HG03066 (cell line): ENCODE data around the gene POLQ.
A peak's percentile ranks its signal among the peaks of the same experiment; 100 is the strongest.
"Not testable (repeated sequence)": the region's sequence is repeated elsewhere in the genome, so short reads cannot be mapped to it uniquely, and the experiment has no call there.

ENCODE experiments used
- ATAC-seq: cut with Tn5 transposase; IDR thresholded peaks from one replicate; pipeline ENCODE4 v1.9.1; 2021; ENCODE audit warnings: low read depth; ENCODE audit not compliant: unreplicated experiment

POLQ gene

DNA sequence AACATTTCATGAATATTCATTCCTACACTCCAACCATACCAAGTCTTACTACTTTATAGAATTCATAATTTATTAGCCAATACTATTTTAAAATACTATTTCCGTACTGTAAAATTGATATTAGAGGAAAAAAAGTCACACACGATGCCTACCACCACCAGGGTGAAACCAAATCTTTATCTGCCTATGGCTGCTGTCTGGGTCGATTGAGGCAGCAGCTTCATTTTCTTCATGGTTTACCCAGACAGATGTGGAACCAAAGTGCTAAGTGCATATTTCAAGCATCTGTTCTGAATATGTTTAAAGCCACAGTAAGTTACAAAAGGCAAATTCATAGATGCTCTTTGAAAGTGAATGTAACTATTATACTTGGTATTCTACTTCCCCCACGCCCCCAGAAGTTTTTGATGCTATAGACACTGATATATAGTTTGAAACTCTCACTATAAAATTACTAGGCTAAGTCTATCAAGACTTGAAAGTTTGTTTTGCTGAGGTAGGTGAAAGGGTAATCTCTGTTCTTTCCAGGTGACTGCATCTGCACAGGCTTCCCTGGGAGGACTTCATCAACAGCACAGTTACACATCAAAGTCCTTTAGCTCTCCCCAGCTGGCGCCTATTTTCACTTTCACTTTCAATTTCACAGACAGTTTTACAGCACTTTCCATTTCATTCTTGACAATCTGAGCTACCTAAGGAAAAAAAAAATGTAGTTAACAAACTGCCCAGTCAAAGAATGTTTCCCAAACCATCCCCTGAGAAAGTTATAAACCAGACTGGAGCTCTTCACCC, 113.9 kb downstream of the POLQ start:
- peak; percentile 89 for ATAC-seq

DNA sequence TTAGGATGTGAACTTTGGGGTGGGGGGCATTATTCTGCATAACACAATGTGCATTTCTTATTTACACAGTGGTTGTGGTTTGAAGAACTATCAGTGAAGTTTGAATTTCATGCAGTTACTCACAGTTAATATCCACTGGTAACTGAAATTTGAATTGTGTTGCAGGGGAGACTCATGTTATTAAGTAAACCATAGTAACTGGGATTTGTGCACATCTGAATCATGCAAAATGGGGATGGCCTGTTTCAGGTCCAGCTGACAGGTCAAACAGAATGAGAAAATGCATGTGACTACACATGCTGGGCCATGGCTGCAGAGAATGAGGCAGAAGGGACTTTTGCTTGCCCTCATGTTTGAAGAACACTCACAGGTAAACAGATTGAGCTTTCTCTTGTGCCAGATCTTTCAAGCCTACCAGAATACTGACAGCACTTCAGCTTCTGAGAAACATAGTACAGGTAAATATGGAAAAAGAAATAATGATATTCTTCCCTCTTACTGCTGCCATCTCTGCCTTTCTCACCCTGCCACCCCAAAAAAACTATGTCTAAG, 115.0 kb downstream of the POLQ start:
- no peak for ATAC-seq

DNA sequence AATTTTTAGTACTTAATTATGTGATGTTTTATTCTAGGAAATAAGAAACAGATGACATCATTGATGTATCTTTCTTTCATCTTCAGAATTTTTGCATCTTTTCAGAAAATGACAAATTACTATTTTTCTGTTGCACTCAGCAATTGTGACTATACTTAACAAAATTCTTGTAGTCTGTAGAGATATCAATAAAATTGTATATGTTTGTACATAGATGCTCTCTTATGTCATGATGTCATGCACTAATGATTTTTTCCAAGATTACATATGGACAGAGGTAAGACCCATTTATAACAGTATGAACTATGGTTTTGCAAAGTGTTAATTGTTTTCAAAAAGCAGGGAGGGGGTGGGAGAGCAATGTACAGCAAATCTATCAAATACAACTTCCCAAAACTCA, 121.2 kb downstream of the POLQ start:
- ATAC-seq = no peak

DNA sequence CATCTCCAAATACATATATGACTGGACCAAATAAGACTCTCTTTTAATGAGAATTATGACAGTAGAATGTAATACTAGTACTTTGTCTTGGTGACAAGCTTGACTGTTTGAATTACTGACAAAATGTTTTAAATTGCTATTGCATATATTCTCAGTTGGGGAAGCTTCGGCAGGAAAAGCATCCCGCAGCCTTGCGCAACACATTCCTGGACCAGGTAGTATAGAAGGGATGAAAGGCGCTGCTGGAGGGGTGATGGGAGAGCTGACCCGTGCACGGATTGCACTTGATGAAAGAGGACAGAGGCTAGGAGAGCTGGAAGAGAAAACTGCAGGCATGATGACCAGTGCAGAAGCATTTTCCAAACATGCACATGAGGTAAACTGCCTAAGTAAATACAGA, 127.6 kb downstream of the POLQ start:
- ATAC-seq = no peak

DNA sequence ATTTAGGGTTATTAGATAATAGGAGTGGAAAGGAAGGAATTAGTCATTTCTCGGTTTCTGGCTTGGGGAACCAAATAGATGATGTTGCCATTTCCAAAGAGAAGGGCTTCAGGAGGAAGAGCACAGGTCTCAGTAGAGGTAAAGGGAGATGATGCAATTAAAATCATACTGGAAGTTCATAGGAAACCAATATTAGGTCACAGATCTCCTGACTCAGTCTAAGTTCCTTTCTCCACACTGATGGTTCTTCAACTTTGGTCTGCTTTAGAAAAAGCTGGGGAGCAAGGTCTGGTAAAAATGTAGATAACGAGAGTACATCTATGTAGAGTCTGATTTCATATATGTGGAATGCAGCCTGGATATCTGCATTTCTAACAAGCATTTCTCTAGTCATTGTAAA, 130.9 kb downstream of the POLQ start:
- no peak for ATAC-seq

- ATAC-seq = no peak
These were observed 134.3 kb downstream of the POLQ start for GRCh38 chr3:121411523-121411922.

GRCh38 chr3:121405631-121406030, 140.2 kb downstream of the POLQ start:
- no peak for ATAC-seq

- no peak for ATAC-seq
These were observed 146.0 kb downstream of the POLQ start for GRCh38 chr3:121399820-121400219.

DNA sequence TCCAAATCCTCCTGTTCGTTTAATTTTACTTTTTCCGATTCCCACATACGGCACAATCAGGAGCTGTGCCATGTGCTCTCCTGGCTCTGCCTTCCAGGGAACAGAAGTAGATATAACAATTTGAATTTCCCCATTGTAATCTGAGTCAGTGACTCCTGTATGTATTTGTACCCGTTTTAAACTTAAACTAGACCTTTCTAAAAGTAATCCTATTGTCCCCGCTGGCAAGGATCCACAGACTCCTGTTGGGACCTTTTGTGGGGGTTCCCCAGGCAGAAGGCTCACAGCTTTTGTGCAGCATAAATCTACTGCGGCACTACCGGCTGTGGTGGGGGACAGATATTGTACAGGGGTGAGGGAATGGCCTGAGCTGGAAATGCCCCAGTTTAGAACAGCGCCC, 147.7 kb downstream of the POLQ start:
- ATAC-seq = not testable (repeated sequence)

- ATAC-seq = not testable (repeated sequence)
These were observed 149.8 kb downstream of the POLQ start for GRCh38 chr3:121395967-121396366.

GRCh38 chr3:121388308-121388707, 157.5 kb downstream of the POLQ start:
- not testable (repeated sequence) for ATAC-seq
